HG02870 (cell line): ENCODE data around the gene NAA38.
"Not testable (repeated sequence)": the region's sequence is repeated elsewhere in the genome, so short reads cannot be mapped to it uniquely, and the experiment has no call there.

ENCODE experiments used
- ATAC-seq: cut with Tn5 transposase; IDR thresholded peaks from one replicate; pipeline ENCODE4 v1.9.1; 2021; ENCODE audit warnings: mild to moderate bottlenecking, moderate library complexity; ENCODE audit not compliant: unreplicated experiment

Gene NAA38

DNA sequence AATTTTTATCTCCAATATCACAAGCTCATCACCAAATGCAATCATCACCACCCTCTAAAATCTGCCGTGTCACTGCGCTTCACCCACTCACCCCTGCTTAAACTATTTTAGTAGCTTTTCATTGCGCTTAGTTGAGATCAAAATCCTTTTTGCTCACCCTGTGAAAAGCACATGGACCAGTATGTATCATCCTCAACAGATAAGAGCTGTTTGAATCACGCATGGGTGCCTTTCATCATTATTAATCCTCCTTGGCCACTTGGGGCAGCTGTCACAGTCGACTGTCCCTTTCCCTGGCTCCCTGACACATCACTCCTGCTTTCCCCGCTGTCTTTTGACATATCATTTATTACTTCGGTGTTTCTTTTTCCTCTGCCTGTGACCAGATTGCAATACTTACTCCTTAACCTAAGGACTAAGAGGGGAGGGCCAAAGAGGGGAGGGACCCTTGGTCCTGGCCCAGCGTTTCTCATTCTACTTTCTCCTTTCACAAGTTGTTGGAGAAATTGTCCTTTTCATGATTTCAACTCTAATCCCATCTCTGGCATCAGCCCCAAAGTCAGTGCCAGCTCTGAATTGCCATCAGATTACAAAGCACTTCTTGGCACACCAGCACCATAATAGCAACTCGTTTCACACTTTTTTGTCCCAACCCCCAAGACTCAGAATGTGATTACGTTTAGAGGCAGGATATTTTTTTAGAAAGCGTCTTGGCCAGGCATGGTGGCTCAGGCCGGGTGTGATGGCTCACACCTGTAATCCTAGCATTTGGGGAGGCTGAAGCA, 32.0 kb downstream of the NAA38 start:
- ATAC-seq = no peak

DNA sequence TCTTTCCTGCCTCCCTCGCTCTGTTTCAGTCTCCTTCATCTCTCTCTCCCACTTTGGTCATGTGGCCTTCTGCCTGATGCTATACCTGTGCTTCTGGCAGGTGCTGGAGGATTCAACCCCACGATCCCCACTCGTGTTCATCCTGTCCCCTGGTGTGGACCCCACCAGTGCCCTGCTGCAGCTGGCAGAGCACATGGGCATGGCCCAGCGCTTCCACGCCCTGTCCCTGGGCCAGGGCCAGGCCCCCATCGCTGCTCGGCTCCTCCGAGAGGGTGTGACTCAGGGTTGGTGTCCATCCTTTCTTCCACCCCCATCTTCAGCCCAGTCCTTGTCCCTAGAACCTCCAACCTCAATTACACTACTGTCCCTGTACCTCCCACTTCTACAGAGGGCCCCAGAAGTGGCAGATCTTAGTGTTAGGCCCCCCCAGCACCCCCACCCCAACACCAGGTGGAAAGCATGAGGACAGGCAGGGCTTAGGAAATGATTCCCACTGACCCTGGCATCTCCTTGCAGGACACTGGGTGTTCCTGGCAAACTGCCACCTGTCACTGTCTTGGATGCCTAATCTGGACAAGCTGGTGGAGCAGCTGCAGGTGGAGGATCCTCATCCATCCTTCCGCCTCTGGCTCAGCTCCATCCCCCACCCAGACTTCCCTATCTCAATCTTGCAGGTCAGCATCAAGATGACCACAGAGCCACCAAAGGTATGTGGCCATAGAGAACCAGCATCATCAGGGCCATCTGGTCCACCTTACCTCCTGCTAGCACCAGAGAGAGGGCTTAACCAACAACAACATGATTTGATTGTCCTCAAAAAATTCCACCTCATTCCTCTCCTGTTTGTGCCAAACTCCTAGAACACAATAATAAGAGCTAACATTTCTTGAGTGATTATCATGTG, 33.1 kb downstream of the NAA38 start:
- no peak for ATAC-seq

DNA sequence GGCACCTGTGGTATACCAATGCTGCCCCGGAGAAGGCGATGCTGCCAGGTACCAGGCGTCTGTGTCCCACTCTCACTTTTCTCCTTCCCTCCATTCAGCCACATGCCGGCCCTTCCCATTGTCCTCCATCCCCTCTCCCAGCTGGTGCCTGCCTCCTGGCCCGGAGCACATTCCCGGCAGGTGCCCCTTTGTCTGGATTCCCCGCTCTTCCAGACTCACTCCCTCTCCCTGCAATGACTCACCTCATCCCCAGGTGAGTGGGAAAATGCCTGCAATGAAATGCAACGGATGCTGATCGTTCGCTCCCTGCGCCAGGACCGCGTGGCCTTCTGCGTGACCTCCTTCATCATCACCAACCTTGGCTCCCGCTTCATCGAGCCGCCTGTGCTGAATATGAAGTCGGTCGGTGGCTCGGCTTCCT, 33.8 kb downstream of the NAA38 start:
- ATAC-seq = no peak

DNA sequence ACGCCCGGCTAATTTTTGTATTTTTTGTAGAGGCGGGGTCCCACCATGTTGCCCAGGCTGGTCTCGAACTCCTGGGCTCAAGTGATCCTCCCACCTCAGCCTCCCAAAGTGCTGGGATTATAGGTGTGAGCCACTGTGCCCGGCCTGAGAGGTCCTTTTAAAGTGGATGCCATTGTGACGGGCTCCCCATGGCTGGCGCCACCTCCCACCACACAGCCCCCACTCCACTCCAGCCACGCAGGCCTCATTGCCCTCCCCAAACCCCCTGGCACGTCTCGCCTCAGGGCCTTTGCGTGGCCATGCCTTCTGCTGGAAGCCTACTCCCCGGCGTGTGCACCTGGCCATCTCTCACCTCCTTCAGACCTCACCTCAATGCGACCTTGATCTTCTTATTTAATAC, 35.2 kb downstream of the NAA38 start:
- no peak for ATAC-seq

DNA sequence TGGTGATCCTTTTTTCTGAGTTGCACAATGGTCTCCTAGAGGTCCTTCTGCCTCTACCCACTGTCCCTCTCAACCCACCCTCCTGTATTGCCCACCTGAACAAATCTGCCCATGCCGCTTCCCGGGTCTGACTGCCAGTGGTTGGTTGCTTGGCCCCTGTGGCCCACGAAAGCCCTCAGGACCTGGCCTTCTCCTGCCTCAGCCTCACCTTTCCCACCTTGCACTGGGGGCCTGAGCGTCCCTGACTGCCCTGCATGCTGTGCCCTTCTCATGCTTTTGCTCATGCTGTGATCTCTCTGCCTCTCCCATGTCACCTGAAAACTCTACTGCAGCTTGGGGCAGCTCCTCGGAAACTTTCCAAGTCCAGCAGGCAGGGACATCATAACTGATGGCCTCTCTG, 37.1 kb downstream of the NAA38 start:
- no peak for ATAC-seq

DNA sequence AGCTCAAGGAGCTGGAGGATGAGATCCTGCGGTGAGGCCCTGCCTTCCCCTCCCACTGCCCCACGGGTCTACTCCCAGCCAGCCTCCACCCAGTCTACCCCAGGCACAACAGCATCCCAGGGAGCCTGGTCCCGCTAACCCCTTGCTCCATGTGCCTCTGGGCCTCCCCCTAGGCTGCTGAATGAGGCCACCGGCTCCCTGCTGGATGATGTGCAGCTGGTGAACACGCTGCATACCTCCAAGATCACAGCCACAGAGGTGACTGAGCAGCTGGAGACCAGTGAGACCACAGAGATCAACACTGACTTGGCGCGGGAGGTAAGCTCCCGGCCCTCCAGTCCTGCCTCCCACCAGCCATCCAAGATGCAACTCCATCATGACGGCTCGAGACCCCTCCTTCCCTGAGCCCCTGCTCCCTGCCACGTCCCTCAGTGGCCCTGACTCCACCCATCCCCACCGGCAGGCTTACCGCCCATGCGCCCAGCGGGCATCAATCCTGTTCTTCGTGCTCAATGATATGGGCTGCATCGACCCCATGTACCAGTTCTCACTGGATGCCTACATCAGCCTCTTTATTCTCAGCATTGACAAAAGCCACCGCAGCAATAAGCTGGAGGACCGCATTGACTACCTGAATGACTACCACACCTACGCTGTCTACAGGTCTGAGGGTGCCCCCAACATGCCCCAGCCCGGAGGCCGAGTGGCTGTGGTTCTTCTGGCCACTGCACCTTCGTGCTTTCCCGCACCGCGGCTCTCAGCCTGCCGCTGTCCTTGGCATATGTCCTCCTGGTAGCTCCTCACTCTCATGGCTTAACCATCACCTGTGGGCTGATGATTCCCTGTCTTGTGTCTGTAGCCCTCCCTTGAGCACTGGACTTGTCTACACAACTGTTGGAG, 38.4 kb downstream of the NAA38 start:
- ATAC-seq = no peak

DNA sequence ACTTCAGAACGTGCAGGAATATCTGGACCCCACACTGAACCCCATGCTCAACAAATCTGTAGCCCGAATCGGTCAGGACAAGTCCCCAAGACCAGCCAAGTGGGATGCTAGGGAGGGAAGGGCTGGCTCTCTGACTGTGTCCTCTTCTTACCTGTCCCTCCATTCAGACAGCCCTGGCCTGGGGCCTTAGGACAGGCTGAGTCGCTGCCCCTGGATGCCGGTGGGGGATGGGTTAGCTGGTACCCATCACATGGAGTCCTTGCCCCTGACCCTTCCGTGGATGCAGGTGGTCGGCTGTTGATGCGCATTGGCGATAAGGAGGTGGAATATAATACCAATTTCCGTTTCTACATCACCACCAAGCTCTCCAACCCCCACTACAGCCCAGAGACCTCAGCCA, 39.3 kb downstream of the NAA38 start:
- no peak for ATAC-seq

DNA sequence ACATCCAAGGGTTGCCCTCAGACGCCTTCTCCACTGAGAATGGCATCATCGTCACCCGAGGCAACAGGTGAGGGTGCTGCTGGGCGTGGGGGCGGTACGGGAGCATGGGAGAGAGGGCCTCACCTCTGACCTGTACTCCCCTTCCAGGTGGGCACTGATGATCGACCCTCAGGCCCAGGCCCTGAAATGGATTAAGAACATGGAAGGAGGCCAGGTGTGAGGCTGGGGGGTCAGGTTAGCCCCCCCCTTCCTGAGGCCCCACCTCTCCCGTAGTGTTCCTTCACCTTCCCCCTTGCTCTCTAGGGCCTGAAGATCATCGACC, 39.8 kb downstream of the NAA38 start:
- ATAC-seq = no peak

DNA sequence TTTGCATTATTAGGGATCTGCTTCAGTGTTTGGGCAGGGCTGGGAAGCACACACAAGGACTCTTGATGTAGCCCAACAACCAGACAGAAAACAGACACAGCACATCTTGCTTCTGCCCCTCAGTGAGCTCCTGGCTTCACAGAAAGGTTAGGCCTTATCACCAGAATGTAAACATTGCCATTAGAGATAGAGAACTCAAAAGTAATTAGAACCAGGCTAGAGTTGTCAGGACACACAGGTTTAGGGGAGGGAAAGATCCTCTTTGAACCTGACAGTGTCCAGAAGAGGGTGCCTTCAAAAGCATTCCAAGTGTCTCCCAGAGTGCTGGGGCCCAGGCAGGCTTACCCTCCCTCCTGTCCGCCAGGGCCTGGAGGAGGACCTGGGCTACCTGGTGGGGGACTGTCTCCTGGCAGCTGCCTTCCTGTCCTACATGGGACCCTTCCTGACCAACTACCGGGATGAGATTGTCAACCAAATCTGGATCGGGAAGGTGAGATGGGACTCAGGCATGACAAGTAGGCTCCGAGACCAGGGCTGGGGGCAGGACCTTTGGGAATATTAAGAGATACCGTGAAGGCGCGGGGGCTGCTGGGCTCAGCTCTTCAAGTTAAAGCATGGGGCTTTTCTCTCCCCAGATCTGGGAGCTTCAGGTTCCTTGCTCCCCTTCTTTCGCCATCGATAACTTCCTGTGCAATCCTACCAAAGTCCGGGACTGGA, 40.3 kb downstream of the NAA38 start:
- no peak for ATAC-seq

DNA sequence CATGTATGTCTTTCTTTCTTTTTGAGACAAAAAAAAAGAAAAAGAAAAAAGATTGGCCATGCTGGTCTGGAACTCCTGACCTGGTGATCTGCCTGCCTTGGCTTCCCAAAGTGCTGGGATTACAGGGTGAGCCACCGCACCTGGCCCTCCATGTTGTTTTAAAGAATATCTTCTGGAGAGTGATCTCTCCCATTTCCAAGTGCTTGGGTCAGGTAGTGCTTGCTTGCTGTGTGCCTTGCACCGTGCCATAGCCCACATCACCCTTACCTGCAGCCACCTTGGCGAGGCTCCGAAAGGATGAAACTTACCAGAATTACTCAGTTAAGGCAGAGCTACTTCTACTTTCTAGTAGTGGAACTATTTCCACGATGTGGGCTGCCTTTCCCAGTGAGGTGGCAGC, 42.4 kb downstream of the NAA38 start:
- ATAC-seq = no peak

DNA sequence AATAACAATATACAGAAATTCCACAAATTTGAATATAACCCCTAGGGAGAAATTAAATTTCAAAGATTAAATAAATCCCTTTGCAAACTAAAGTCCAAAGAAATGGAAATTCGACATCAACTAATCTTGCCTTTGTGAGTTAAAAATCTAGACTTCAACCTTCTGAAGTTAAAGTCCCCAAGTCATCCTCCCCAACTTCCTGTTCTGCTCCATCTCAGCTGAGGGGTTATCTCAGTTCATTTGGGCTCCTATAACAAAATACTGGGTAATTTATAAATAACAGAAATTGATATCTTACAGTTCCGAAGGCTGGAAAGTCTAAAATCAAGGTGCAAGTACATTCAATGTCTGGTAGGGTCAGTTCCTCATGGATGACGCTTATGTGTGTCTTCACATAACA, 46.1 kb downstream of the NAA38 start:
- no peak for ATAC-seq

DNA sequence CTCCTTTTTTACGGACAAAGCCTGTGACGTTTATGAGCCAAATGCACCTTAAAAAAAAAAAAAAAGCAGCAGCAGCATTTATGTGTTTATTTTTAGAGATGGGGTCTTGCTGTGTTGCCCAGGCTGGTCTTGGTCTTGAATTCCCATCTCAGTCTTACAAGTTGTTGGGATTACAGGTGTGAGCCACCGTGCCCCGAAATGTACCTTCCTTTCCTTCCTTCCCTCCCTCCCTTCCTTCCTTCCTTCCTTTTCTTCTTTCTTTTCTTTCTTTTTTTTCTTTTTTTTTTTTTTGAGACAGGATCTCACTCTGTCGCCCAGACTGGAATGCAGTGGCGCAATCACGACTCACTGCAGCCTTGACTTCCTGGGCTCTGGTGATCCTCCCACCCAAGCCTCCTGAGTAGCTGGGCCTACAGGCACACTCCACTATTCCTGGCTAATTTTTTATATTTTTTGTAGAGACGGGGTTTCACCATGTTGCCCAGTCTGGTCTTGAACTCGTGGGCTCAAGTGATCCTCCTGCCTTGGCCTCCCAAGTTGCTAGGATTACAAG, 47.5 kb downstream of the NAA38 start:
- not testable (repeated sequence) for ATAC-seq

DNA sequence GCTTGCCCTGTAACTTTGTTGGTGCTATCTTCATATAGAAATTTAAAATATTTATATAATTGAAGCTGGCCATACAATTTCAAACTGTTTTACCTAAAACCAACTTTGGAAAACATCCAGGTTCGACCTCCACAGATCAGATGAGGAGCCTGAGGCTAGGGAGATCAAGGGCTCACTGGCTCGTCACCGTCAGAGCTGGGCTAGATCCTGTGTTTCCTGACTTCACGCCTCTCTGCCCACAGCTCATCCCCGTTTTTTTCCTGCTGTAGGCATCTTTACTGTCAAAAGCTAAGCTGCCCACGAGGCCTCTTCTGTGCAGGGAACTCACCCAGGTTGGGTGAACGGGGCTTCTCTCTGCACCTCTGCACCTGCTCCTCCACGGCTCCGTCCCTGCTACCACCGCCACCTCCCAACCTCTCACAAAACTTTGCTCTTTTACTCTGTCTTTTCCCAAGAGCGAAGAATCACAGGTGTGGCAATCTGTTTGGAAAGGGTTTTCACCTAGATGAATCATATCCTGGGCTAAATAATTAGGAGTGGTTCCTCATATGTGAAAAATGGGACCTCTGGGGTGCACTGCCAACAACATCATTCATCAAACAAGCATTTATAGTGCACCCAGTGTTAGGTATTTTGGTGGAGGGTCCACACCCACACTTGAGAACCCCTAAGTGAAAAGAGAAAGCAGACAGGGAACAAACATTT, 48.1 kb downstream of the NAA38 start:
- no peak for ATAC-seq

DNA sequence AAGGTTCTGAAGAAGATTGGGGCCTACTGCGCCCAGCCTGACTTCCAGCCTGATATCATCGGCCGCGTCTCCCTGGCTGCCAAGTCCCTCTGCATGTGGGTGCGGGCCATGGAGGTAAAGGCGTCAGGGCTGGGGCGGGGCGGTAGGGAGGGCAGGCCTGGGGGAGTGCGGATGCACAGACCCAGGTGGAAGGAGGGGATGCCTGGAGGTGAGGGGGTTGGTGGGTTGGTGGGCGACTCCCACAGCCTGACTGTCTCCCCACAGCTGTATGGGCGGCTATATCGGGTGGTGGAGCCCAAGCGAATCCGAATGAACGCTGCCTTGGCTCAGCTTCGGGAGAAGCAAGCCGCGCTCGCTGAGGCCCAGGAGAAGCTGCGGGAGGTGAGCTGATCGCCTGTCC, 50.2 kb downstream of the NAA38 start:
- no peak for ATAC-seq
